Keratinocyte (primary cell): Measurements from ENCODE around the gene FTO.

Experiments used
- EZH2 ChIP-seq: IDR thresholded peaks from one replicate; pipeline ENCODE4 v1.6.1; 2012; ENCODE audit warnings: inconsistent platforms, mild to moderate bottlenecking, low read length, moderate library complexity
- TF ChIP-seq, protein P1 (sequence below), 3 experiments: IDR thresholded peaks in 1 of 3; conservative IDR thresholded peaks in 1 of 3; optimal IDR thresholded peaks in 1 of 3; 2 replicates in 2 of 3; 3 replicates in 1 of 3; pipeline versions ENCODE3 to v1.5.1; 2011; ENCODE audit warnings: low read length in 3 of 3, mild to moderate bottlenecking in 3 of 3, moderate library complexity in 2 of 3, control low read depth in 1 of 3, inconsistent platforms in 1 of 3; ENCODE audit not compliant: insufficient read depth in 2 of 3; ENCODE audit errors: extremely low read depth in 1 of 3

DNA sequence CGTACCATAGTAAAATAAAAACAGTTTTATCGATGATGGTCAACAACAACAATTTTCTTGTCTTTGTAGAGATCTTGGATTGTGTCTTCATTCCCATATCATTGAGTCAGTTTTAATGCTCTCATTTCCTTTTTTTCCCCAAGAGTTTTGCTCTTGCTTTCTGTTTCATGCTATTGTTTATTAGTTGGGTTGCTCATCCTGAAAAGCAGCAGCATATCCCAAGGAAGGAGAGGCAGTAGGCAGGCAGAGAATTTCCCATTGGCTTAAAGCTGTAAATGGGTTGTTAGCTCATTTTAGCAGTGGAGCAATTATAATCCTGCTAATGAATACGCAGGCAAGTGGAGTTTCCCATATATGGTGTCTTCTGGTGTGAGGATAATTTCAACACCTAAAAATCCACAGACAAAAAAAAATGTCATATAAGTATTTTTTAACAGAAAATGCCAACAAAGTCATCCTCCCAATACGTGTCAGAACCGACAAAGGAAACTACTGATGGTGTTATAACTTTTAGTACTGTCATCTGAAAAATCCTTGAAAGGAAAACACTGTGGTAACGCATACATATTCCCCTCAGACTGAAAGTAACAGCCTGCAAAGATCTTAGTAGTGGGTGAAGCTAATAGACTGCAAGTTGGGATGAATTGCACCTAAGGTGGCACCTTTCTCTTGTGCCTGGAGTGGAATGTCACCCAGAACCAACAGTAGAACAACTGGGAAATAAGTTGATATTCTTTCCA, 218.3 kb downstream of the FTO start:
- TF ChIP-seq, protein P1, sequence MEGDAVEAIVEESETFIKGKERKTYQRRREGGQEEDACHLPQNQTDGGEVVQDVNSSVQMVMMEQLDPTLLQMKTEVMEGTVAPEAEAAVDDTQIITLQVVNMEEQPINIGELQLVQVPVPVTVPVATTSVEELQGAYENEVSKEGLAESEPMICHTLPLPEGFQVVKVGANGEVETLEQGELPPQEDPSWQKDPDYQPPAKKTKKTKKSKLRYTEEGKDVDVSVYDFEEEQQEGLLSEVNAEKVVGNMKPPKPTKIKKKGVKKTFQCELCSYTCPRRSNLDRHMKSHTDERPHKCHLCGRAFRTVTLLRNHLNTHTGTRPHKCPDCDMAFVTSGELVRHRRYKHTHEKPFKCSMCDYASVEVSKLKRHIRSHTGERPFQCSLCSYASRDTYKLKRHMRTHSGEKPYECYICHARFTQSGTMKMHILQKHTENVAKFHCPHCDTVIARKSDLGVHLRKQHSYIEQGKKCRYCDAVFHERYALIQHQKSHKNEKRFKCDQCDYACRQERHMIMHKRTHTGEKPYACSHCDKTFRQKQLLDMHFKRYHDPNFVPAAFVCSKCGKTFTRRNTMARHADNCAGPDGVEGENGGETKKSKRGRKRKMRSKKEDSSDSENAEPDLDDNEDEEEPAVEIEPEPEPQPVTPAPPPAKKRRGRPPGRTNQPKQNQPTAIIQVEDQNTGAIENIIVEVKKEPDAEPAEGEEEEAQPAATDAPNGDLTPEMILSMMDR (optimal IDR thresholded peaks at IDR 0.05 in 1 of 3, IDR thresholded peaks at IDR 0.05 in 1 of 3, conservative IDR thresholded peaks at IDR 0.05 in 1 of 3; ENCODE audit: extremely low read depth in 1 of 3, insufficient read depth in 2 of 3, low read length in 3 of 3), result no peak
- TF ChIP-seq EZH2, result no peak
